Activated CD4-positive, alpha-beta T cell treated with anti-CD3 and anti-CD28 coated beads for 1 hour (primary cell): ENCODE data around the gene CFAP161.

Experiments used
- DNase-seq: peaks from one replicate; pipeline ENCODE4 v3.0.0-alpha.2; 2020

The CFAP161 gene

GRCh38 chr15:81185631-81186295 lies 51.7 kb downstream of the CFAP161 start:
- no peak for DNase-seq

GRCh38 chr15:81188354-81188753 lies 54.3 kb downstream of the CFAP161 start:
- DNase-seq, result no peak

GRCh38 chr15:81189583-81190283 lies 55.7 kb downstream of the CFAP161 start:
- no peak for DNase-seq

DNA sequence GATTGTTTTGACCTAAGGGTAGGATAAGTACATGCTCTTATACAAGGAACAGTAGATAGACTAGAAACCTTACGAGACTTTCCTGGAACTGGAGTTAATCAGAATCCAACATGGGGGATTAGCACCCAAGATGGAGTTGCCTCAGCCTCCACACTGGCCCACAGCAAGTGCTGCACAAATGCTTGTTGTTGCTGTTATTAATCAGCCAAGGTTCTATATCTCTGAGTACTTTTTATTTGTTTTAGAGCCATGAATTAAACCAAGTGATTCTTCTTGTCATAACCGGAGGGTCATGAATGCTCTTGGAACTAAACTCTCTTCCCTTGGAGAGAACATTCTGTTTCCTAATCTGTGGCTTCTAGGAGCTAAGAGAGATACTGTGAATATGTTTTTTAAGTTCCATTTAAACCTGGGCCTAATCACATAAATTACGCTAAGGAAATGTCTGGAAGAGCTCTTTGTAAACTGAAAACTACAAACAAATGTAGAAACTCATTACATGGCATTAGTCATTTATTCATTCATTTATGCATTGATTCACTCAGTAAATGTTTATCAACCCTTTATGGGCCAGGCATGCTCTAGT lies 56.9 kb downstream of the CFAP161 start:
- no peak for DNase-seq

DNA sequence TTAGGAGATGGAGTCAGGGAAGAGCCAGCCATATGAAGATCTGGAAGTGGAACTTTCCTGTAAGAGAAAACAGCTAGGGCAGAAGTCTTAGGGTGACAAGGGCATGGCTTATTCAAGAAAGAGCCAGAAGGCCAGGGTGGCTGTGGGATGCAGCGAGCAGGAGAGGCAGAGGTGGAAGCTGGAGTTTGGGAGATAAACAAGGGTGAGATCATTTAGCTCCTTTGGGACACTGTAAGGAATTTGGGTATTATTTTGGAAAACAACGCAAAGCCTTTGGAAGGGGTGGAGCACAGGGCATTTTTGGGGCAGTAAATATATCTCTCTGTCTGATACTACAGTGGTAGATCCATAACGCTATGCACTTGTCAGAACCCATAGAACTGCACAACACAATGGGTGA lies 57.6 kb downstream of the CFAP161 start:
- DNase-seq, result no peak

DNA sequence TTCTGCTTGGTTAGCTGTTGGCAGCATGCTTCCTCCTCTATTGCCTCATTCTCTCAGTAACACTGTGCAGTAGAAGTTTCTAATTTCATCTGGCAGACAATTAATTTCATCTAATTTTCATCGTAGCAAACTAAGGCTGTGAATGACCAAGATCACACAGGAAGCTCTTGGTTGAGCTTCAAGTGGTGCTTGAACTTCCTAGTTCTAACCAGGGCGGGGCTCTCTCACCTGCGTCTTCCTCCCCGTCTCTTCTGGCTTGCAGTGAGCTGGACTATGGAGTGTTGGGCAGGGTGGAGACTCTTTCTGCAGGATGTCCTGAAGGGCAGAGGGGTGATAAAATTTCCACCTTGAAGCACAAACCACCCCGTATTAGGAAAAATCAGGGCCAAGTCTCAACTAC lies 60.7 kb downstream of the CFAP161 start:
- no peak for DNase-seq

GRCh38 chr15:81195339-81195864 lies 61.3 kb downstream of the CFAP161 start:
- DNase-seq, result no peak

- no peak for DNase-seq
Observed at GRCh38 chr15:81196576-81197254, 62.6 kb downstream of the CFAP161 start, which contains the start of gene IL16. IL16 (plus strand) TSS chr15:81196879; CDS start chr15:81225400, 28,521 bp downstream.

GRCh38 chr15:81197255-81197630 lies 63.2 kb downstream of the CFAP161 start:
- no peak for DNase-seq

DNA sequence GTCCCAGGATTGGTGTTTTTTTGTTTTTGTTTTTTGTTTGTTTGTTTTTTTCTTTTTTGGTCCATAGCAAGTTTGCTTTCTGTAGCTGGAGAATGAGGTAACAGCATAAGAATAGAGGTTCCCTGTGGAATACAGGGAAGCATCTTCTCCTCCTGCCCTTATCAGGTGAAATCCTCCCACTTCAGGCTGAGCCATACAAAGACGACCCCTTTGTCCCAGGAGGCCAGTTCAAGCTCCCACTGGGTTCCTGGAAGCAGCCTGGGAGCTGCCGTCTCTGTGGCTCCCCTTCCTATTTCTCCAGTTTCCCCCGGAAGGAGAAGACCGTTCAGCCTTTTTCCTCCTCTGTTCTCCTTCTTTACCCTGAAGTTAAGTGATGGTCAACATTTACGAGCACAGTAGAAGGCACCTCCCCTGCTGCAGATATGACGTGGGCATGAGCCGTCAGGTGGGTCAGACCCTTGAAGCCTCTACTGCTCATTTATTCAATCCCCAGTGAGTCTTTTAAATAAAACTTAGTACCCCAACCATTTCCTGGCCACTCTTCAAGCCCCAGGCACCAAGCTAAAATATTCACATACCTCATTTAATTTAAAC lies 63.7 kb downstream of the CFAP161 start:
- DNase-seq, result no peak
